PFSK-1 (cell line): ENCODE measurements around the gene HSFX3.

Experiments used
- FOXP2 ChIP-seq: optimal IDR thresholded peaks from 2 replicates; pipeline ENCODE3; 2011; ENCODE audit warnings: borderline replicate concordance, control low read depth, inconsistent platforms; ENCODE audit not compliant: insufficient read depth; ENCODE audit errors: extremely low read length, extremely low read depth
- POLR2AphosphoS5 ChIP-seq: IDR thresholded peaks from 2 replicates; pipeline ENCODE4 v1.6.1; 2012; ENCODE audit warnings: low read depth, mild to moderate bottlenecking, control low read depth, low read length, moderate library complexity
- SIN3A ChIP-seq: IDR thresholded peaks from 2 replicates; pipeline ENCODE4 v1.6.1; 2012; ENCODE audit warnings: mild to moderate bottlenecking, low read length, moderate library complexity, borderline replicate concordance; ENCODE audit not compliant: insufficient read depth
- TAF1 ChIP-seq: IDR thresholded peaks from 2 replicates; pipeline ENCODE4 v1.6.1; 2012; ENCODE audit warnings: low read length, control low read depth, borderline replicate concordance; ENCODE audit not compliant: insufficient read depth
- TF ChIP-seq, protein P1 (sequence below), 2 experiments: IDR thresholded peaks; 2 replicates each; pipeline versions ENCODE4 v1.6.1 to v1.8.0; 2011 to 2012; ENCODE audit warnings: low read depth in 2 of 2, low read length in 2 of 2, control low read depth in 1 of 2, inconsistent platforms in 1 of 2, mild to moderate bottlenecking in 1 of 2, moderate library complexity in 1 of 2; ENCODE audit not compliant: insufficient read depth in 1 of 2

Gene HSFX3

DNA sequence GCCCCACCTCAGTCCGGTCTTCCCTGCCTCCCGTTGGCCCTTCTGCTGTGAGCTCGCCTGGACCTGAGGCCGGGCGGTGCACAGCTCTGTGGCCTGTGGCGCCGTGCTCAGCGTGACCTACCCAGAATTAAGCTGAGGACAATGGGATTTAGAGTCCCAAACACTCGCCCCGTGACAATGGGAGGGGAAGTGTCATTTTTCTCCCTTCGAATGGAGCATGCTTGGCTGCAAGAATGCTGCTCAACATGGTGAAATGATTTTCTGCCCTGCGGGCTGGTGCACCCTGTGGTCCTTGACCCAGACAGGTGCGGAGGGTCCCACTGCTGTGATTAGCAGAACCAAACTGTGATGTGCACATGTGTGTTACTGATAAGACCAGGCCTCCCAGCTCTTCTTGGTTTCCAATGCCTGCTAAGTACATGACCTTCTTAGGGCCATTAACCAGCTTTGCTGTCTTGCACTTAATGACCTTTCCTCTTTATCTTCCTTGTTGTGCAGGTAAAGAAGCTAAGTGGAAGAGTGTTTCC is 8.1 kb downstream of the HSFX3 start:
- TF ChIP-seq SIN3A: no peak
- TF ChIP-seq FOXP2: no peak
- TF ChIP-seq, protein P1, sequence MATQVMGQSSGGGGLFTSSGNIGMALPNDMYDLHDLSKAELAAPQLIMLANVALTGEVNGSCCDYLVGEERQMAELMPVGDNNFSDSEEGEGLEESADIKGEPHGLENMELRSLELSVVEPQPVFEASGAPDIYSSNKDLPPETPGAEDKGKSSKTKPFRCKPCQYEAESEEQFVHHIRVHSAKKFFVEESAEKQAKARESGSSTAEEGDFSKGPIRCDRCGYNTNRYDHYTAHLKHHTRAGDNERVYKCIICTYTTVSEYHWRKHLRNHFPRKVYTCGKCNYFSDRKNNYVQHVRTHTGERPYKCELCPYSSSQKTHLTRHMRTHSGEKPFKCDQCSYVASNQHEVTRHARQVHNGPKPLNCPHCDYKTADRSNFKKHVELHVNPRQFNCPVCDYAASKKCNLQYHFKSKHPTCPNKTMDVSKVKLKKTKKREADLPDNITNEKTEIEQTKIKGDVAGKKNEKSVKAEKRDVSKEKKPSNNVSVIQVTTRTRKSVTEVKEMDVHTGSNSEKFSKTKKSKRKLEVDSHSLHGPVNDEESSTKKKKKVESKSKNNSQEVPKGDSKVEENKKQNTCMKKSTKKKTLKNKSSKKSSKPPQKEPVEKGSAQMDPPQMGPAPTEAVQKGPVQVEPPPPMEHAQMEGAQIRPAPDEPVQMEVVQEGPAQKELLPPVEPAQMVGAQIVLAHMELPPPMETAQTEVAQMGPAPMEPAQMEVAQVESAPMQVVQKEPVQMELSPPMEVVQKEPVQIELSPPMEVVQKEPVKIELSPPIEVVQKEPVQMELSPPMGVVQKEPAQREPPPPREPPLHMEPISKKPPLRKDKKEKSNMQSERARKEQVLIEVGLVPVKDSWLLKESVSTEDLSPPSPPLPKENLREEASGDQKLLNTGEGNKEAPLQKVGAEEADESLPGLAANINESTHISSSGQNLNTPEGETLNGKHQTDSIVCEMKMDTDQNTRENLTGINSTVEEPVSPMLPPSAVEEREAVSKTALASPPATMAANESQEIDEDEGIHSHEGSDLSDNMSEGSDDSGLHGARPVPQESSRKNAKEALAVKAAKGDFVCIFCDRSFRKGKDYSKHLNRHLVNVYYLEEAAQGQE (IDR thresholded peaks at IDR 0.05; ENCODE audit: insufficient read depth in 1 of 2, low read depth in 2 of 2, low read length in 2 of 2): no peak
- no peak for TF ChIP-seq POLR2AphosphoS5
- TF ChIP-seq TAF1: no peak

DNA sequence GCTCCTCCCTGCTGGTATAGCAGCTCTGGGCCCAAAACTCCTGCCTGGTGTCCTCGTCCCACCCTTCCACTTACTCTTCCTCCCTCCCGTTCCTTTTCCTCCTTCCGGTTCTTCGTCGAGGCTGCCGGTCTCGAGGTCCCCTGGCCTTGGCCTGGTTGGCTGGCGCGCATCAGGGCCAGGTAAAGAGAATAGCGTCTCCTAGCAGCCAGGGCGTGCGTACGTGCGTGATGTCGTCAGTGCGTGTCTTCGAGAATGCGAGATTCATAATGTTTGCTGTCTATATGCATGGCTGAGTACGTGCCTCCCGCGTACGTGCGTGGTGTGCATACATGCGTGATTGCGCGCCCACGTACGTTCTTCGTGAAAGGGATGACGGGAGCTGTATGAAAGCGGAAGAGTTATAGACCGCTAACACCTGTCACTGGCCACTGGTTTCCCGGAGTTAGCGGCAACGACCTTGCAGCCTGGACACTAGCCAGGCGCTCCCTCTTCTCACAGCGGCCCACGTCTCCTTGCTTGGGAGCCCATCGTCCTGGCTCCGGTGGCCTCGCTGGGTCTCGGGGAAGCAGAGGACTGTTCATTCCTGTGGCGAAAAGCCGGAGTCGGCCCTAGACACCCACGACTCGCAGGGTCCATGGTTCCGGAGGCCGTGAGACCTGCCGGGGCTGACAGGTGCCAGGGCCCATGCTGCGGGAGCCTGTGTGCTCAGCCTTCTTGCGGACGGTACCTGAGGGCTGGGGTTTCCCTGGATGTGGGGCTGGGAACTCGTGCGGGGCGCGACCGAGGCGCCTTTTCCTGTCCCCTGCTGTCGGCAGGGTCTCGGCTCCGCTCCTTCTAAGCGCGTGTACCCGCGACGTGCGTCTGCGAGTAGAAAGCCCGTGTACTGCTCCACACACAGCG is 8.9 kb downstream of the HSFX3 start, which contains the start of gene EOLA1:
Gene EOLA1 (plus strand): TSS at position 392 of the 900 bp plus-strand sequence. CDS start 4,619 bp downstream, outside the sequence.
- TF ChIP-seq TAF1: no peak
- TF ChIP-seq POLR2AphosphoS5: 0 out of 2 replicates have a peak, but pooled peaks have one; percentile 36
- TF ChIP-seq SIN3A: no peak
- TF ChIP-seq FOXP2: peak; percentile 88
- TF ChIP-seq, protein P1 (IDR thresholded peaks at IDR 0.05; ENCODE audit: insufficient read depth in 1 of 2, low read depth in 2 of 2, low read length in 2 of 2): no peak

- TF ChIP-seq, protein P1 (IDR thresholded peaks at IDR 0.05; ENCODE audit: insufficient read depth in 1 of 2, low read depth in 2 of 2, low read length in 2 of 2): no peak
- TF ChIP-seq FOXP2 (no peak), TAF1 (no peak), SIN3A (no peak), POLR2AphosphoS5 (no peak)
Observed at GRCh38 chrX:149540131-149540620, 9.5 kb downstream of the HSFX3 start.

DNA sequence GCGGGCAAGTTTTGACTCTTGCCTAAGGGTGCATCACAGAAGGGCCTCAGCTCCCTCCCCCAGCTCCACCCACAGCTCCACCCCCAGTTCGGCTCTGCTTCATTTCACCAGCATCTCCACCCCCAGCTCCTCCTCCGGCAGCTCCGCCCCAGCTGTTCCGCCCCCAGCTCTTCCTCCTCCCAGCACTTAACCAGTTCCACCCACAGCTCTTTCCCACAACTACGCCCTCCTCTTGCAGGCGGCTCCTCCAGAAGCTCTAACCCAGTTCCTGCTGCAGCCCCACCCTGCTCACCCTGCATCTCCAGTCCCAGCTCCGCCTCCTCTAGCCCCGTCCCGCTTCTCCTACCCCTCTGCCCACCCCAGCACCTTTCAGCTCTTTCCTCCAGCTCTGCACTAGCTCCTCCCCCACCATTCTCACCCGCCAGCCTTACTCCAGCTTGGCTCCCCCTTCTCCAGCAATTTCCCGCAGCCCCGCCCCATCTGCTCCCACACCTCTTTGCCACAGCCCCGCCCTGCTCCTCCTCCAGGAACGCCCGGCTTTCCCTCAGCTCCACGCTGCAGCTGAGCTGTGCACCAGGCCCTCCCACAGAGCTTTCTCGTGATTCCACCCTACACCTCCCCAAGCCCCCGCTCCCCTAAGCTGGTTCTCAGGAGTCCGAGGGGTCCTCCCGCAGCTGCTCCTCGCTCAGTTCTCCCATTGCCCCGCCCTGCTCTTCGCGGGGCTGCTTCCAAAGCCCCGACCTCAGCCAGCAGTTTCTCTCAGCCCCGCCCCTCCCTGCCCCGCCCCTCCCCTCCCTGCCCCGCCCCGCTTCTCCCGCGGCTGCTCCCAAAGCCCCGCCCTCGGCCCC is 10.2 kb downstream of the HSFX3 start:
- TF ChIP-seq SIN3A (no peak), TAF1 (no peak), POLR2AphosphoS5 (no peak), FOXP2 (no peak)
- TF ChIP-seq, protein P1 (IDR thresholded peaks at IDR 0.05; ENCODE audit: insufficient read depth in 1 of 2, low read depth in 2 of 2, low read length in 2 of 2): no peak
